OCI-LY7 (cell line): ENCODE measurements around the gene MYMK. TPM values are rescaled to one million over a fixed set of nuclear protein-coding genes. Genes with fewer than 3 reads are reported as not detected.

Experiments used
- BruUV-seq: library from RNA; stranded (reverse); fragments of 400-500 nt; replicated peaks from 2 replicates; lab custom pipeline; 2021; lab: Mats Ljungman, UMichigan
- CTCF ChIA-PET: fragments of 300-600 bp; sonication (Branson Sonifier 250); formaldehyde crosslinking; loops from one replicate; lab custom pipeline; 2022; ENCODE audit warnings: antibody characterized with exemption; ENCODE audit not compliant: unreplicated experiment; lab: Charles Lee
- POLR2A ChIA-PET: fragments of 300-600 bp; sonication (Branson Sonifier 250); formaldehyde crosslinking; loops from one replicate; lab custom pipeline; 2022; ENCODE audit warnings: antibody characterized with exemption; lab: Charles Lee
- DNase-seq: peaks from one replicate; pipeline ENCODE4 v3.0.0-alpha.2; 2015; ENCODE audit warnings: low spot score
- H2AFZ ChIP-seq: fragments of 200-600 bp; sonication (generic), shearing (Covaris generic); 2 replicates; pipeline ENCODE4 v1.6.1; 2014; ENCODE audit warnings: mild to moderate bottlenecking, antibody characterized with exemption, low read length, moderate library complexity
- H3K27ac ChIP-seq: fragments of 200-600 bp; sonication (generic); 2 replicates; pipeline ENCODE4 v1.5.1; 2014; ENCODE audit warnings: mixed run types, low read depth, mild to moderate bottlenecking, moderate library complexity, low read length, inconsistent platforms; ENCODE audit not compliant: poor library complexity, severe bottlenecking
- H3K36me3 ChIP-seq: fragments of 200-600 bp; sonication (generic); 2 replicates; pipeline ENCODE4 v1.6.1; 2014; ENCODE audit warnings: mild to moderate bottlenecking, antibody characterized with exemption, low read length, moderate library complexity, mixed read lengths; ENCODE audit not compliant: insufficient read depth
- H3K4me1 ChIP-seq: fragments of 200-600 bp; sonication (generic); 2 replicates; pipeline ENCODE4 v1.5.1; 2014; ENCODE audit warnings: mild to moderate bottlenecking, low read length; ENCODE audit not compliant: insufficient read depth, poor library complexity, severe bottlenecking
- H3K4me2 ChIP-seq: fragments of 200-600 bp; sonication (generic); 2 replicates; pipeline ENCODE4 v1.6.1; 2014; ENCODE audit warnings: mild to moderate bottlenecking, low read length
- H3K4me3 ChIP-seq: fragments of 200-600 bp; sonication (generic); 2 replicates; pipeline ENCODE4 v1.5.1; 2014; ENCODE audit warnings: mild to moderate bottlenecking, low read depth, low read length; ENCODE audit not compliant: poor library complexity, severe bottlenecking
- H3K79me2 ChIP-seq: fragments of 200-600 bp; sonication (generic); 2 replicates; pipeline ENCODE4 v1.6.1; 2016; ENCODE audit warnings: low read depth, mild to moderate bottlenecking, low read length, moderate library complexity, mixed read lengths; ENCODE audit not compliant: insufficient read depth
- H3K9me2 ChIP-seq: fragments of 200-600 bp; sonication (generic); 2 replicates; pipeline ENCODE4 v1.6.1; 2016; ENCODE audit warnings: mild to moderate bottlenecking, low read length, mixed read lengths; ENCODE audit not compliant: insufficient read depth
- H3K9me3 ChIP-seq: fragments of 200-600 bp; sonication (generic); 2 replicates; pipeline ENCODE4 v1.6.1; 2014; ENCODE audit warnings: mild to moderate bottlenecking, mixed run types, low read length, mixed read lengths
- H4K20me1 ChIP-seq: fragments of 200-600 bp; sonication (generic); 2 replicates; pipeline ENCODE4 v1.6.1; 2014; ENCODE audit warnings: mild to moderate bottlenecking, antibody characterized with exemption, low read length, moderate library complexity, mixed read lengths; ENCODE audit not compliant: insufficient read depth
- EZH2phosphoT487 ChIP-seq: fragments of 200-600 bp; sonication (generic); IDR thresholded peaks from 2 replicates; pipeline ENCODE4 v1.6.1; 2018; ENCODE audit warnings: low read depth, borderline replicate concordance, mild to moderate bottlenecking, mixed run types, antibody characterized with exemption, low read length, moderate library complexity, mixed read lengths
- intact Hi-C: fragments of 100-400 bp; cut with micrococcal nuclease; formaldehyde crosslinking; loops from one replicate; pipeline ENCODE4 v1.10.0; 2022; ENCODE audit not compliant: unreplicated experiment
- total RNA-seq, 2 experiments: library from RNA; depleted of rRNA in 1 of 2; stranded (reverse); fragments of >200 nt in 1 of 2; shearing (Covaris generic) in 1 of 2; gene quantifications; 2 replicates each; pipeline ENCODE4 v1.2.3, GENCODE V29; 2014 to 2022
- TF ChIP-seq, protein P1 (sequence below): fragments of 200-600 bp; sonication (generic); conservative IDR thresholded peaks from 2 replicates; pipeline ENCODE4 v1.5.1; 2014; ENCODE audit warnings: mild to moderate bottlenecking, antibody characterized with exemption, low read length, moderate library complexity, mixed read lengths

MYMK gene
- total RNA-seq, 2 experiments from 2014 or later: not detected

DNA sequence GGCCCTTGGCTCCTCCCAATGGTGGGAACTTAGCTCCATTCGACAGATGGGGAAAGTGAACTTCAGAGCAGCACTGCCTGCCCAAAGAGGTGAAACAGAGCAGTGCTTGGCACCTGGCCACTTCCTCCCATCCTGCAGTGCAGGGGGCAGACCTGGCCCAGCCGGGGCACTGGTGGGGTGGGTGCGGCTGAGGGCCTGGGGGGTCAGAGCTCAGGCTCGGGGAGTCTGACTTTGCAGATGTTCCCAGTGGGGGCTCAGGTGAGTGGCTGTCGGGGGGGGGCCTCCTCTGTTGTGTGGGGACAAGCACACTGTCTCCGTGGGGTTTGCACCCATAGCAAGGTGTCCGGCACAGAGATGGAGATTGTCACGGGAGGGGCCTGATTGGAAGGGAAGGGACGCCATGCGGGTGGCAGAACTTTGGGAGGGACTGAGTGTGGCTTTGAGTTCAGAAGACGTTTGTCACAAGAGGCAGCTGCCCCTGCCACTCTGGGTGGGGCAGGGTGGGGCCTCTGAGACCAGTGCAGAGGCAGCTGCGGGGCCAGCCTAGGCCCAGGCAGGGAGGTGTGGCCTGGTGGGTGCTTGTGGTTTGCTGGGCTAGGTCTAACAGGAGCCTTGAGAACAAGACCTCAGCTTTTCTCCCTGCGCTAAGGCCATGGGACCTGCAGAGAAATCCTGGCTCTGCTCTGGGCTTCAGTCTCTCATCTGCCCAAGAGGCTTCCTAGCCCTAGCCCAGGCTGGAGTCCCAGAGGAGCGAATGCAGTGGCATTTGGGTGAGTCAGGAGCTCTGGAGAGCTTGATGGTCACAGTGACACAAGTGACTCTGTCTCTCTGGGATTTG is 2.5 kb downstream of the MYMK start:
- no peak overlapping the region for H2AFZ ChIP-seq
- DNase-seq: no peak
- H3K9me2 ChIP-seq: no peaks in the 10 kb centered on the region
- no peaks in the 10 kb centered on the region for H4K20me1 ChIP-seq
- H3K4me2 ChIP-seq: no peak overlapping the region
- no peaks in the 10 kb centered on the region for H3K4me1 ChIP-seq
- no peak overlapping the region for H3K27ac ChIP-seq
- no peaks in the 10 kb centered on the region for H3K79me2 ChIP-seq
- no peak for TF ChIP-seq EZH2phosphoT487
- TF ChIP-seq, protein P1, sequence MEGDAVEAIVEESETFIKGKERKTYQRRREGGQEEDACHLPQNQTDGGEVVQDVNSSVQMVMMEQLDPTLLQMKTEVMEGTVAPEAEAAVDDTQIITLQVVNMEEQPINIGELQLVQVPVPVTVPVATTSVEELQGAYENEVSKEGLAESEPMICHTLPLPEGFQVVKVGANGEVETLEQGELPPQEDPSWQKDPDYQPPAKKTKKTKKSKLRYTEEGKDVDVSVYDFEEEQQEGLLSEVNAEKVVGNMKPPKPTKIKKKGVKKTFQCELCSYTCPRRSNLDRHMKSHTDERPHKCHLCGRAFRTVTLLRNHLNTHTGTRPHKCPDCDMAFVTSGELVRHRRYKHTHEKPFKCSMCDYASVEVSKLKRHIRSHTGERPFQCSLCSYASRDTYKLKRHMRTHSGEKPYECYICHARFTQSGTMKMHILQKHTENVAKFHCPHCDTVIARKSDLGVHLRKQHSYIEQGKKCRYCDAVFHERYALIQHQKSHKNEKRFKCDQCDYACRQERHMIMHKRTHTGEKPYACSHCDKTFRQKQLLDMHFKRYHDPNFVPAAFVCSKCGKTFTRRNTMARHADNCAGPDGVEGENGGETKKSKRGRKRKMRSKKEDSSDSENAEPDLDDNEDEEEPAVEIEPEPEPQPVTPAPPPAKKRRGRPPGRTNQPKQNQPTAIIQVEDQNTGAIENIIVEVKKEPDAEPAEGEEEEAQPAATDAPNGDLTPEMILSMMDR: no peak
- BruUV-seq: no TSS peak
- no peaks in the 10 kb centered on the region for H3K9me3 ChIP-seq
- no peak overlapping the region for H3K4me3 ChIP-seq
- ChIA-PET POLR2A (no interaction called here), CTCF (no interaction called here)
- intact Hi-C loops: no loop called here
- no peaks in the 10 kb centered on the region for H3K36me3 ChIP-seq

DNA sequence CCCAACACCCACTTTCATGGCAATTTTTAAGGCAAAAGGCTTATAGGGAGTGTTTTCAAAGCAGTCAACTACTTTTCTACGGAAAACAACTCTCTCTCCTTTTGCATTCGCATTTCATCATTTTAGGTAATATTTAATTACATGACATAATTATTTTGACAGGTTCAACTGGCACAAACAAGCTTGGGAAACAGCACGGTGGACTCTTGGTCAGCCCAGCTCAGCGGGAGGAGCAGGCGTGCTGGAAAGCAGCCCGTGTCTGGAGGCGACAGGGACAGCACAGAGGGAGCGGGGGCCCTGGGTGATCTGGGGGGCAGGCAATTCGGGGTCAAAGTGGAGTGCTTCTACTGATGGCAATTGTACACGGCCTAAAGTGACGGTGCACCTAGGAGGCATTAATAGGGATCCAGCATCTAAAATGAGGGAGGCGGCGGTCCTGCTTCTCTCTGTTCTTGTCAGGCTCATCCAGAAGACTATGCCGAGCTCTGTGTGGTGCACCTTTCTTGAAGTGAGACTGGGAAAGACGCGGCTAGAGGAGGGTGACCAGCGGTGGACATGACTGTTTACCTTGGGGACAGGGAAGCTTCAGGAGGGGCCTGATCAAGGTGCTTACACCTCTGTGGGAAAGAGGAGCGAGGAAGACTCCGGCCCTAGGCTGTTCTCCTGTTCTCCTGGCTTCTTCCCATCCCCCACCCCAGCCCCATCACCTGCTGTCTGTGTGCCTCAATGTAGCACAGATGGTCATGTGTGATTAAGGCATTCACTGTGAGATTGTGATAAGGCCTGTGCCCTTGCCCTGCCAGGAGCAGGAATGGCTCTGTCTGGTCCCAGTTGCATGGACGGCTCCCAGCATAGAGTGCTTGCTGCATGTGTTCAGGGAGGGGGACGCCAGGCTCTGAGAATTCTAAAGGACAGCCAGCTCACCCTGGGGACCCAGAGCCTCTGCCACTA is 3.4 kb downstream of the MYMK start:
- Histone ChIP-seq H3K9me2 (no peaks in the 10 kb centered on the region), H3K36me3 (no peaks in the 10 kb centered on the region), H4K20me1 (no peaks in the 10 kb centered on the region), H3K27ac (no peak overlapping the region), H2AFZ (no peak overlapping the region), H3K4me2 (no peak overlapping the region), H3K79me2 (no peaks in the 10 kb centered on the region), H3K9me3 (no peaks in the 10 kb centered on the region), H3K4me3 (no peak overlapping the region), H3K4me1 (no peaks in the 10 kb centered on the region)
- POLR2A ChIA-PET: interaction anchor here (0.6 kb wide), 1 partner anchor 27 kb away, joined by 3 read pairs; no protein-coding TSS in a partner anchor
- intact Hi-C loops: no loop called here
- TF ChIP-seq EZH2phosphoT487: no peak
- TF ChIP-seq, protein P1: no peak
- CTCF ChIA-PET: no interaction called here
- BruUV-seq: no TSS peak
- DNase-seq: no peak
